Skeletal muscle satellite cell (primary cell): ENCODE results near the gene PIK3R5. TPM values are rescaled to one million over a fixed set of nuclear protein-coding genes. Genes with fewer than 3 reads are reported as not detected.

Source experiments
- H3K27me3 ChIP-seq: 2 replicates; pipeline ENCODE4 v1.7.0; 2013; ENCODE audit warnings: low read length; ENCODE audit not compliant: control insufficient read depth, insufficient read depth
- H3K36me3 ChIP-seq: 2 replicates; pipeline ENCODE4 v1.7.0; 2013; ENCODE audit warnings: mild to moderate bottlenecking, control low read depth, low read length; ENCODE audit not compliant: insufficient read depth
- H3K4me1 ChIP-seq: 2 replicates; pipeline ENCODE4 v1.7.0; 2013; ENCODE audit warnings: low read length; ENCODE audit not compliant: control insufficient read depth, insufficient read depth
- H3K4me2 ChIP-seq: 2 replicates; pipeline ENCODE4 v1.7.0; 2013; ENCODE audit warnings: mild to moderate bottlenecking, low read length
- H3K4me3 ChIP-seq: 2 replicates; pipeline ENCODE4 v1.7.0; 2013; ENCODE audit warnings: low read length
- H3K9ac ChIP-seq: 2 replicates; pipeline ENCODE4 v1.7.0; 2013; ENCODE audit warnings: mild to moderate bottlenecking, low read depth, low read length, moderate library complexity
- H3K9me3 ChIP-seq: replicated peaks from 2 replicates; pipeline ENCODE4 v1.7.0; 2013; ENCODE audit warnings: mild to moderate bottlenecking, control low read depth, low read length
- total RNA-seq: library from RNA; depleted of rRNA; stranded (reverse); fragments of >200 nt; gene quantifications from 2 replicates; pipeline ENCODE4 v1.2.3, GENCODE V29; 2012; rRNA removed

The PIK3R5 gene, protein sequence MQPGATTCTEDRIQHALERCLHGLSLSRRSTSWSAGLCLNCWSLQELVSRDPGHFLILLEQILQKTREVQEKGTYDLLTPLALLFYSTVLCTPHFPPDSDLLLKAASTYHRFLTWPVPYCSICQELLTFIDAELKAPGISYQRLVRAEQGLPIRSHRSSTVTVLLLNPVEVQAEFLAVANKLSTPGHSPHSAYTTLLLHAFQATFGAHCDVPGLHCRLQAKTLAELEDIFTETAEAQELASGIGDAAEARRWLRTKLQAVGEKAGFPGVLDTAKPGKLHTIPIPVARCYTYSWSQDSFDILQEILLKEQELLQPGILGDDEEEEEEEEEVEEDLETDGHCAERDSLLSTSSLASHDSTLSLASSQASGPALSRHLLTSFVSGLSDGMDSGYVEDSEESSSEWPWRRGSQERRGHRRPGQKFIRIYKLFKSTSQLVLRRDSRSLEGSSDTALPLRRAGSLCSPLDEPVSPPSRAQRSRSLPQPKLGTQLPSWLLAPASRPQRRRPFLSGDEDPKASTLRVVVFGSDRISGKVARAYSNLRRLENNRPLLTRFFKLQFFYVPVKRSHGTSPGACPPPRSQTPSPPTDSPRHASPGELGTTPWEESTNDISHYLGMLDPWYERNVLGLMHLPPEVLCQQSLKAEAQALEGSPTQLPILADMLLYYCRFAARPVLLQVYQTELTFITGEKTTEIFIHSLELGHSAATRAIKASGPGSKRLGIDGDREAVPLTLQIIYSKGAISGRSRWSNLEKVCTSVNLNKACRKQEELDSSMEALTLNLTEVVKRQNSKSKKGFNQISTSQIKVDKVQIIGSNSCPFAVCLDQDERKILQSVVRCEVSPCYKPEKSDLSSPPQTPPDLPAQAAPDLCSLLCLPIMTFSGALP
- not detected in 2 replicates for total RNA-seq

DNA sequence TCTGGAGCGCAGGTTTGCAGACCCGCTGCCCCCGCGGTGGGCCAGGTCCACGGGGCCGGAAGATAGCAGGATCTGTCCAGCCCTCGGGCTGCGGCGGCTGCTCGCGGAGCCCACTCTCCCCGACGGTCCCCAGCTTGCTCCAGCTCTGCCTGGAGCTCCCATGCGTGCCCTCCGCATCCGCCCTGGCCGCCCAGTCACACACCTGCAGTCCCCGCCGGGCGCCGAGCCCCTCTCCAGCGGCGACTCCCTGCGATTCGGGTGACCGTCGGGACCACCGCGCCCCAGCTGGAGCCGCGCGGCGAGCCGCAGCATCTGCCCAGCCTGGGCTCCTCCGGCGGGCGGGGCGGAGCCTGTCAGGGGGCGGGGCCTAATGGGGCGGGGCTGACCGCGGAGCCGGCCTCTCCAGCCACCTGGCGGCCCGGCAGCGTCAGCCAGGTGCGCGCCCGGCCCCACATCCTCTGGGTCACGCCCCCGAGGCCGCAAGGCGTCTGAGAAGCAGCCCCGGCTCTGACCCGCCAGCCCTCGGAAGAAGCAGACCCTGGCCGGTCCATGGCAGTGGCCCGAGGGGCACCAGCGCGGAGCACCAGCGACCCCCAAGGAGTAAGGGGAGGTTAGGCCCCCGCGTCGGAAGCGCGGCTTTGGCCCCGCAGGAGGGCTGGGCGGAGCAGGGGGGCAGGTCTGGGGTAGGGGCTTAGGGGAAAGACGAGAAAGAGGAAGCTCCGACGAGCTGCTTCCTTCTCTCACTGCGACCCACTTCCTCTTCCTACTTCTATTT, at the start of gene PIK3R5:
Gene PIK3R5 (minus strand): TSS at position 314 of the 775 bp plus-strand sequence. CDS start 54,213 bp downstream, outside the sequence.
- H3K4me1 ChIP-seq = no peaks in the 10 kb centered on the region
- no peaks in the 10 kb centered on the region for H3K9me3 ChIP-seq
- no peak within 1 kb of the TSS for H3K4me2 ChIP-seq
- H3K9ac ChIP-seq = no peak within 1 kb of the TSS
- H3K36me3 ChIP-seq = no peaks in the 10 kb centered on the region
- no peaks in the 10 kb centered on the region for H3K27me3 ChIP-seq
- H3K4me3 ChIP-seq = no peak within 1 kb of the TSS

GRCh38 chr17:9011001-9011400, 45.5 kb upstream of the PIK3R5 start:
- Histone ChIP-seq H3K36me3 (no peaks in the 10 kb centered on the region), H3K4me3 (no peak overlapping the region), H3K9ac (no peak overlapping the region), H3K4me2 (no peak overlapping the region), H3K27me3 (peaks cover 5% of the 10 kb centered on the region), H3K4me1 (no peaks in the 10 kb centered on the region), H3K9me3 (no peaks in the 10 kb centered on the region)

- Histone ChIP-seq H3K36me3 (no peaks in the 10 kb centered on the region), H3K4me1 (no peaks in the 10 kb centered on the region), H3K9ac (no peak overlapping the region), H3K9me3 (no peaks in the 10 kb centered on the region), H3K4me2 (no peak overlapping the region), H3K4me3 (no peak overlapping the region), H3K27me3 (peaks cover 8% of the 10 kb centered on the region)
Observed at GRCh38 chr17:9009737-9010136, 44.2 kb upstream of the PIK3R5 start.

DNA sequence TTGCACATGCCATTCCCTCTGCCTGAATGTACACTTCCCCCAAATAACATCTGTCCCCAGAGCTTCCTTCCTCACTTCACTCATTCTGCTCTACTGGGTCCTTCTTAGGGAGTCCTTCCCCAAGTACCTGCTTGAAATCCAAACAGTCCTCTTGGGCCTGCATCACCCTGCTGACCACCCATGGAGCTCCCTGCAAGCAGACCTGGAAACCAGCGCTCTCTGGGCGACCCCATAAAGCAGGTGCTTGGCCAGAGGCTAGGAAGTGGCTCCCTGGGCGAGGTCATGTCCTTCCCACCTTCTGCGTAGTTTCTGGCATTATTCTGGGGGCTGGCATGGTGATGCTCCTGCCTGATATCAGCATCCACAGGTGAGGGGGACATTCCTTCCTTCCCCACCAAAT, 43.6 kb upstream of the PIK3R5 start:
- Histone ChIP-seq H3K4me2 (no peak overlapping the region), H3K9ac (no peak overlapping the region), H3K4me1 (no peaks in the 10 kb centered on the region), H3K9me3 (no peaks in the 10 kb centered on the region), H3K27me3 (peaks cover 14% of the 10 kb centered on the region), H3K4me3 (no peak overlapping the region), H3K36me3 (no peaks in the 10 kb centered on the region)

GRCh38 chr17:9007052-9007714, 41.7 kb upstream of the PIK3R5 start:
- H3K9ac ChIP-seq = no peak overlapping the region
- no peaks in the 10 kb centered on the region for H3K9me3 ChIP-seq
- no peaks in the 10 kb centered on the region for H3K4me1 ChIP-seq
- H3K36me3 ChIP-seq = no peaks in the 10 kb centered on the region
- peaks cover 26% of the 10 kb centered on the region for H3K27me3 ChIP-seq
- H3K4me2 ChIP-seq = no peak overlapping the region
- H3K4me3 ChIP-seq = no peak overlapping the region

DNA sequence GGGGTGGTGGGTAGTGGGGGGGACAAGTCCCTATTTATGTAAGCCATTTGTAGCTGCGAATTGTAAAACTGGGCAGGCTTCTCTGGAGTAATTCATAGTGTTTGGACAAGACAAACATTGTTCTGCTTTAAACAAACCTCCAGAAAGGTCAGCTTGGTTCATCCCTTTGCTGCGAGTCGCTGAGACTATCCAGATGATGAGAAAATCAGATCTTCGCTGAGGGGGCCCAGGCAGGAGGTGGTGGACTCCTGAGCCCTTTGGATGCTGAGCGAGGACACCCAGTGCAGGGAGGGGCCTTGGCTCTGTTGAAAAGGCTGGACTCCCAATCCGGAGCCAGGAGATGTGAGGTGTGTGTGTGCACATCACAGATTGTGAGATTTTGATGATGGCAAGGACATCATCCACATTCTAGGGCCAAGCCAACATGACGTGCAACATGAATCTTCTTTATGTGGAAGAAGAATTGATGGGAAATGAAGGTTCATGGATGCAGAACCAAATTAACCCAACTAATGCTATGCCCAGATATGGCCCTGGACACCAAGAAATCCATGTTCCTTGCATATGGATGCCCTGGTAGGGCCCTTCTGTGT, 40.8 kb upstream of the PIK3R5 start:
- no peaks in the 10 kb centered on the region for H3K36me3 ChIP-seq
- H3K4me3 ChIP-seq = no peak overlapping the region
- peaks cover 26% of the 10 kb centered on the region for H3K27me3 ChIP-seq
- no peak overlapping the region for H3K4me2 ChIP-seq
- no peak overlapping the region for H3K9ac ChIP-seq
- no peaks in the 10 kb centered on the region for H3K4me1 ChIP-seq
- H3K9me3 ChIP-seq = no peaks in the 10 kb centered on the region

DNA sequence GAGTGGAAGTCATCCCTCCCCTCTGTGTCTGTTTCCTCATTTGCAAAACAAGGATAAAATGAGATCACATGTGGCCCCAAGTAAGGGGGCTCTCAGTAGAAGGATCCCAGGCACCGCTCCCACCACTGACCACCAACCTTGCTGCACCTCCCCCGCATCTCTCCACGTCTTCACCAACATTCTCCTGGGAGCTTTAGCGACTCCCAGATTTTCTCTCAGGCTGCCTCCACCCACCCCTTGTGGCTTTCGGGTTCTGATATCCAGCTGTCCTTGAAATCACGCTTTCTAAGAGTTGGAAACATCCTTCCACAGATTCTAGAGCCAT, 39.4 kb upstream of the PIK3R5 start:
- Histone ChIP-seq H3K27me3 (peaks cover 26% of the 10 kb centered on the region), H3K9me3 (no peaks in the 10 kb centered on the region), H3K9ac (no peak overlapping the region), H3K4me3 (no peak overlapping the region), H3K36me3 (no peaks in the 10 kb centered on the region), H3K4me2 (no peak overlapping the region), H3K4me1 (no peaks in the 10 kb centered on the region)

DNA sequence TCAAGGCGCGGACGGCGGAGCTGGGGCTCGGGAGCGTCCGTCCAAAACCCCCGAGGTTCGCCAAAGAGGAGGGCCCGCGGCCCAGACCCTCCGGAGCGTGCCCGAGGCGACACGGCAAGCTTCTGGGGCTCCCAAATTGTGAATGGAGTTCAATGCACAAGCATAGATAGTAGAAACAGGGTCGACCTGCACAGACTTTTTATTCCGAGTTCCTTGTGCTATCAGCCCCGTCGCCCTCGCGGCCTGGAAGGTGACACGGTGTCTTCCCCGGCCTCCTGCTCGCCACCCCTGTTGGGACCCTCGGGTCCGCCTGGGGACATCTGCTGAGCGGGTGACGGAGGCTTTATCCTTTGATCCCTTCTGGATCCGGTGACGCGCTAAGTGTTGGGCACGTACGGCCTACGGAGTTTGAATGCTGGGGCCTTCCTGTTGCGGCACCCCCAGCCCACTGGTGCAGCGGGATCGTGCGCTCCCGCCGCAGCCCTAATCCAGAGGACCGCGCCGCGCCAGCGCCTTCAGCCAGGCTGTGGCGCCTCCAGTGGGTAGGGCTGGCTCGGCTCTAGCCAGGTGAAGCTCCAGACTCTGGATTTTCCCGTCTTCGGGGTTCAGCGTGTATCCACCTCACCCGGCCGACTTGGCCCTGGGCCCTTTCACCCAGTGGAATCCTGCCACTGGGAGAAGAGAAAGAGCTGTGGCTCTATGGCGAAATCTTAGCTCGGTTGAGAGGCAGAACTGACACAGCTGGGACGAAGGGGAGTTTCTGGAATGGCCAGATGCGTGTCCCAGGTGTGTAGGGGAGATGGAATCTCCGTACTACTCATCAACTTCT, 38.8 kb upstream of the PIK3R5 start:
- Histone ChIP-seq H3K36me3 (no peaks in the 10 kb centered on the region), H3K4me1 (no peaks in the 10 kb centered on the region), H3K4me3 (no peak overlapping the region), H3K9me3 (no peaks in the 10 kb centered on the region), H3K9ac (no peak overlapping the region), H3K27me3 (peaks cover 24% of the 10 kb centered on the region), H3K4me2 (no peak overlapping the region)

- Histone ChIP-seq H3K9ac (no peak overlapping the region), H3K9me3 (no peaks in the 10 kb centered on the region), H3K4me2 (no peak overlapping the region), H3K27me3 (peaks cover 21% of the 10 kb centered on the region), H3K4me1 (no peaks in the 10 kb centered on the region), H3K4me3 (no peak overlapping the region), H3K36me3 (no peaks in the 10 kb centered on the region)
Observed at GRCh38 chr17:9003355-9004131, 38.0 kb upstream of the PIK3R5 start.
